ENCODE measurements around the gene MOSMO.

DNA sequence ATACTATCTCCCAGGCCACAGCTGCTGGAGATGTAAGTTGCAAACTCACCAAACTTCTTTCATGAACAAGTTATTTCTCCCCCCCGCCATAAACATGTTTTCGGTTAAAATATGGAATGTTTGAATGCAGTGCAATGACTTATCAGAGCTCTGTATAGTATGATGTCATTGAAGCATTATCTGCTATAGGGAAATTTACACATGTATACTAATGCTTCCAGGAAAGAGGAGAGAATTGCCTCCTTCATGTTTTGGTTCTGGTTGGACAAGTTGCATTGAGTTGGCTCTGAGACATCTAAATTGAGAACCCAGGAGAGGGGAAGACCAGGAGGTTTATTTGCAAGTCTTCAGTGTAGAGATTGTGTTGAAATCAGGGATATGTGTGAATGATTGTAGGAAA lies 34.0 kb upstream of the MOSMO start:
- TF ChIP-seq, protein P1, sequence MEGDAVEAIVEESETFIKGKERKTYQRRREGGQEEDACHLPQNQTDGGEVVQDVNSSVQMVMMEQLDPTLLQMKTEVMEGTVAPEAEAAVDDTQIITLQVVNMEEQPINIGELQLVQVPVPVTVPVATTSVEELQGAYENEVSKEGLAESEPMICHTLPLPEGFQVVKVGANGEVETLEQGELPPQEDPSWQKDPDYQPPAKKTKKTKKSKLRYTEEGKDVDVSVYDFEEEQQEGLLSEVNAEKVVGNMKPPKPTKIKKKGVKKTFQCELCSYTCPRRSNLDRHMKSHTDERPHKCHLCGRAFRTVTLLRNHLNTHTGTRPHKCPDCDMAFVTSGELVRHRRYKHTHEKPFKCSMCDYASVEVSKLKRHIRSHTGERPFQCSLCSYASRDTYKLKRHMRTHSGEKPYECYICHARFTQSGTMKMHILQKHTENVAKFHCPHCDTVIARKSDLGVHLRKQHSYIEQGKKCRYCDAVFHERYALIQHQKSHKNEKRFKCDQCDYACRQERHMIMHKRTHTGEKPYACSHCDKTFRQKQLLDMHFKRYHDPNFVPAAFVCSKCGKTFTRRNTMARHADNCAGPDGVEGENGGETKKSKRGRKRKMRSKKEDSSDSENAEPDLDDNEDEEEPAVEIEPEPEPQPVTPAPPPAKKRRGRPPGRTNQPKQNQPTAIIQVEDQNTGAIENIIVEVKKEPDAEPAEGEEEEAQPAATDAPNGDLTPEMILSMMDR (IDR thresholded peaks at IDR 0.05 in 8 of 11, conservative IDR thresholded peaks at IDR 0.05 in 3 of 11) = no peak
- no peak for TF ChIP-seq POLR2A (IDR thresholded peaks at IDR 0.05)
